IMR-90 (cell line): Measurements from ENCODE around the gene TYRO3. TPM values are rescaled to one million over a fixed set of nuclear protein-coding genes. Genes with fewer than 3 reads are reported as not detected.

ENCODE experiments used
- ATAC-seq: fragments of 200-7000 bp; cut with Tn5 transposase; 2 replicates; pipeline ENCODE4 v1.9.1; 2020; ENCODE audit warnings: low read depth, mild to moderate bottlenecking, moderate library complexity
- BruUV-seq: library from RNA; stranded (reverse); fragments of 400-500 nt; replicated peaks from 2 replicates; lab custom pipeline; 2021; lab: Mats Ljungman, UMichigan
- CTCF ChIA-PET: fragments of 300-600 bp; formaldehyde crosslinking; extraction: SDS; loops from one replicate; lab custom pipeline; 2021; ENCODE audit warnings: antibody characterized with exemption; lab: Yijun Ruan, JAX
- POLR2A ChIA-PET: fragments of 300-600 bp; sonication (Branson Sonifier 250); formaldehyde crosslinking; loops from one replicate; lab custom pipeline; 2022; ENCODE audit warnings: antibody characterized with exemption; ENCODE audit not compliant: unreplicated experiment; lab: Charles Lee
- DNase-seq: peaks from one replicate; pipeline ENCODE4 v3.0.0; 2013
- H2AFZ ChIP-seq: replicated peaks from 2 replicates; pipeline ENCODE3; 2013; ENCODE audit warnings: low read length, mild to moderate bottlenecking; ENCODE audit not compliant: poor library complexity
- H2AK5ac ChIP-seq: 2 replicates; pipeline ENCODE4 v1.6.1; 2013; ENCODE audit warnings: low read depth, low read length, inconsistent platforms
- H2AK9ac ChIP-seq: replicated peaks from 2 replicates; pipeline ENCODE3; 2013; ENCODE audit warnings: mild to moderate bottlenecking, low read depth, low read length, moderate library complexity; ENCODE audit not compliant: poor library complexity
- H2BK120ac ChIP-seq: 2 replicates; pipeline ENCODE4 v1.6.1; 2013; ENCODE audit warnings: low read depth, low read length, inconsistent platforms
- H2BK15ac ChIP-seq: 3 replicates; pipeline ENCODE4 v1.6.1; 2013; ENCODE audit warnings: low read depth, low read length, inconsistent platforms
- H2BK20ac ChIP-seq: 2 replicates; pipeline ENCODE4 v1.6.1; 2013; ENCODE audit warnings: low read depth, mild to moderate bottlenecking, inconsistent platforms, low read length, moderate library complexity
- H2BK5ac ChIP-seq: 2 replicates; pipeline ENCODE4 v1.6.1; 2013; ENCODE audit warnings: mild to moderate bottlenecking, low read depth, low read length, inconsistent platforms; ENCODE audit not compliant: poor library complexity, severe bottlenecking
- H3K14ac ChIP-seq: replicated peaks from 2 replicates; pipeline ENCODE4 v1.6.1; 2013; ENCODE audit warnings: low read depth, low read length, inconsistent platforms
- H3K18ac ChIP-seq: 2 replicates; pipeline ENCODE4 v1.6.1; 2013; ENCODE audit warnings: low read depth, low read length, control low read depth
- H3K23ac ChIP-seq: 2 replicates; pipeline ENCODE4 v1.6.1; 2013; ENCODE audit warnings: low read depth, low read length, inconsistent platforms
- H3K27ac ChIP-seq: 2 replicates; pipeline ENCODE4 v1.5.1; 2013; ENCODE audit warnings: mild to moderate bottlenecking, control low read depth, low read length; ENCODE audit not compliant: insufficient read depth
- H3K27me3 ChIP-seq: 2 replicates; pipeline ENCODE4 v1.6.1; 2013; ENCODE audit warnings: low read length; ENCODE audit not compliant: control insufficient read depth, insufficient read depth
- H3K36me3 ChIP-seq: 2 replicates; pipeline ENCODE4 v1.6.1; 2013; ENCODE audit warnings: low read length, mixed read lengths; ENCODE audit not compliant: control insufficient read depth, insufficient read depth
- H3K4ac ChIP-seq: 2 replicates; pipeline ENCODE4 v1.6.1; 2013; ENCODE audit warnings: low read depth, low read length, inconsistent platforms
- H3K4me1 ChIP-seq: 2 replicates; pipeline ENCODE4 v1.6.1; 2013; ENCODE audit warnings: low read length, mixed read lengths; ENCODE audit not compliant: control insufficient read depth, insufficient read depth
- H3K4me2 ChIP-seq: 2 replicates; pipeline ENCODE4 v1.6.1; 2013; ENCODE audit warnings: low read depth, mild to moderate bottlenecking, control low read depth, low read length, moderate library complexity
- H3K4me3 ChIP-seq: 2 replicates; pipeline ENCODE4 v1.5.1; 2013; ENCODE audit warnings: low read depth, mild to moderate bottlenecking, control low read depth, low read length, moderate library complexity; ENCODE audit not compliant: insufficient read depth
- H3K56ac ChIP-seq: 2 replicates; pipeline ENCODE4 v1.6.1; 2013; ENCODE audit warnings: low read length, inconsistent platforms; ENCODE audit not compliant: insufficient read depth; ENCODE audit errors: extremely low read depth
- H3K79me1 ChIP-seq, 2 experiments: 2 replicates each; pipeline ENCODE4 v1.6.1; 2013; ENCODE audit warnings: low read length in 2 of 2, inconsistent platforms in 1 of 2, low read depth in 1 of 2
- H3K9ac ChIP-seq: 2 replicates; pipeline ENCODE4 v1.6.1; 2013; ENCODE audit warnings: low read depth, low read length, control low read depth
- H3K9me1 ChIP-seq: 2 replicates; pipeline ENCODE4 v1.6.1; 2013; ENCODE audit warnings: low read length, inconsistent platforms; ENCODE audit not compliant: insufficient read depth
- H3K9me3 ChIP-seq: 2 replicates; pipeline ENCODE4 v1.6.1; 2013; ENCODE audit warnings: low read length; ENCODE audit not compliant: control insufficient read depth, insufficient read depth
- H4K20me1 ChIP-seq: 2 replicates; pipeline ENCODE4 v1.6.1; 2013; ENCODE audit warnings: low read length, inconsistent platforms; ENCODE audit not compliant: insufficient read depth
- H4K5ac ChIP-seq: 2 replicates; pipeline ENCODE4 v1.6.1; 2013; ENCODE audit warnings: mild to moderate bottlenecking, low read depth, low read length, control low read depth
- H4K8ac ChIP-seq, 2 experiments: 2 replicates each; pipeline ENCODE4 v1.6.1; 2013; ENCODE audit warnings: low read depth in 2 of 2, low read length in 2 of 2, control low read depth in 1 of 2, inconsistent platforms in 1 of 2
- H4K91ac ChIP-seq: 2 replicates; pipeline ENCODE4 v1.6.1; 2013; ENCODE audit warnings: low read depth, low read length, inconsistent platforms; ENCODE audit not compliant: insufficient read depth
- CEBPB ChIP-seq: IDR thresholded peaks from 2 replicates; pipeline ENCODE4 v1.6.1; 2012; ENCODE audit warnings: low read depth, low read length, improper control_type of control experiment
- CHD1 ChIP-seq: IDR thresholded peaks from 2 replicates; pipeline ENCODE4 v1.6.1; 2012; ENCODE audit warnings: low read depth, low read length, improper control_type of control experiment
- ELK1 ChIP-seq: fragments of 150-350 bp; IDR thresholded peaks from 2 replicates; pipeline ENCODE4 v1.6.1; 2016; ENCODE audit warnings: low read depth, mild to moderate bottlenecking, low read length, moderate library complexity, borderline replicate concordance
- NFE2L2 ChIP-seq: fragments of 150-350 bp; IDR thresholded peaks from 2 replicates; pipeline ENCODE4 v1.6.1; 2016; ENCODE audit warnings: low read depth, mild to moderate bottlenecking, low read length
- SMC3 ChIP-seq: fragments of 150-350 bp; IDR thresholded peaks from 2 replicates; pipeline ENCODE4 v1.6.1; 2016; ENCODE audit warnings: low read depth, mild to moderate bottlenecking, antibody characterized with exemption, low read length, moderate library complexity
- WGBS, 2 experiments: methylation state at CpG; one replicate each; pipeline versions ENCODE4 v1.1.5 to v1.1.7; 2013; ENCODE audit warnings: missing lambda C conversion rate in 2 of 2; ENCODE audit not compliant: insufficient read length in 1 of 2; ENCODE audit errors: extremely low coverage in 2 of 2; 5-methylcytosine and 5-hydroxymethylcytosine counted together
- dilution Hi-C: fragments of 300-500 bp; cut with HindIII; formaldehyde crosslinking; loops from one replicate; pipeline ENCODE4 v1.14.3; 2018; ENCODE audit warnings: low sequenced_read_pairs; ENCODE audit not compliant: unreplicated experiment
- in situ Hi-C: fragments of 300-500 bp; cut with MboI; formaldehyde crosslinking; loops from 3 replicates; pipeline ENCODE4 v1.14.3; 2019; ENCODE audit warnings: low sequenced_read_pairs, inconsistent platforms, mixed read lengths
- intact Hi-C: fragments of 100-400 bp; cut with micrococcal nuclease; formaldehyde crosslinking; loops from 2 replicates; pipeline ENCODE4 v1.10.0; 2022
- polyA plus RNA-seq, 3 experiments: library from polyadenylated mRNA; depleted of rRNA; stranded (reverse); fragments of >200 nt; gene quantifications; 2 replicates each; pipeline ENCODE4 v1.2.3, GENCODE V29; 2012; ENCODE audit warnings: low replicate concordance in 1 of 3
- total RNA-seq: library from RNA; depleted of rRNA; stranded (reverse); fragments of >200 nt; gene quantifications from 2 replicates; pipeline ENCODE4 v1.2.3, GENCODE V29; 2012

The TYRO3 gene
- total and polyA plus RNA-seq, 2 of the 4 experiments (the other 2 are of a cell fraction) = 11.5 to 18.4 TPM

- ChIA-PET CTCF (no interaction called here), POLR2A (no interaction called here)
- Histone ChIP-seq H3K23ac (no peak overlapping the region), H2AK5ac (no peak overlapping the region), H3K79me1 (no peaks in the 10 kb centered on the region), H3K27ac (no peak overlapping the region), H3K14ac (no peak overlapping the region), H3K18ac (no peak overlapping the region), H3K4me3 (no peak overlapping the region), H3K4ac (no peak overlapping the region), H4K8ac (no peak overlapping the region), H3K36me3 (no peaks in the 10 kb centered on the region), H4K20me1 (no peaks in the 10 kb centered on the region), H3K4me2 (no peak overlapping the region), H4K91ac (no peak overlapping the region), H2BK120ac (no peak overlapping the region), H2BK5ac (no peak overlapping the region), H3K9me3 (no peaks in the 10 kb centered on the region), H3K56ac (no peak overlapping the region), H2AK9ac (no peak overlapping the region), H2BK20ac (no peak overlapping the region), H4K5ac (no peak overlapping the region), H2AFZ (no peak overlapping the region), H3K9me1 (peaks cover 8% of the 10 kb centered on the region), H2BK15ac (no peak overlapping the region), H3K27me3 (no peaks in the 10 kb centered on the region; the same call in 1 of the 2 replicates), H3K4me1 (peaks cover 3% of the 10 kb centered on the region), H3K9ac (no peak overlapping the region)
- no peak for DNase-seq
- no peak for ATAC-seq
- no CpG with 5 or more reads among the region's 1 CpG for WGBS, 2 experiments
- no TSS peak for BruUV-seq
- intact Hi-C loops (no loop called here), dilution Hi-C loops (no loop called here), in situ Hi-C loops (no loop called here)
- TF ChIP-seq NFE2L2 (no peak), CEBPB (no peak), ELK1 (no peak), CHD1 (no peak), SMC3 (no peak)
These were observed 40.0 kb downstream of the TYRO3 start for GRCh38 chr15:41599061-41599460.
